DMS 273 (cell line): Measurements from ENCODE around the gene HOXA9.

Experiments
- DNase-seq: peaks from one replicate; lab custom pipeline; 2025; ENCODE audit not compliant: unreplicated experiment; lab: John Stamatoyannopoulos, UW

Gene HOXA9

GRCh38 chr7:27155816-27156507 lies 9.4 kb downstream of the HOXA9 start:
- DNase-seq, result peak; percentile 84

- DNase-seq, result peak; percentile 51
Measured at GRCh38 chr7:27154901-27155815, 10.2 kb downstream of the HOXA9 start.

- no peak for DNase-seq
Measured at GRCh38 chr7:27154369-27154768, 11.0 kb downstream of the HOXA9 start.

- DNase-seq, result no peak
Measured at GRCh38 chr7:27153526-27153925, 11.8 kb downstream of the HOXA9 start.

- DNase-seq, result no peak
Measured at GRCh38 chr7:27152816-27153442, 12.4 kb downstream of the HOXA9 start.

- no peak for DNase-seq
Measured at GRCh38 chr7:27151931-27152815, 13.2 kb downstream of the HOXA9 start, which contains the start of gene HOXA3. TSS of gene HOXA3 (minus strand) at chr7:27152583. CDS start at chr7:27110640, 41,943 bp downstream.

- peak; percentile 41 for DNase-seq
Measured at GRCh38 chr7:27151341-27151930, 13.9 kb downstream of the HOXA9 start.

GRCh38 chr7:27150568-27151340 lies 14.6 kb downstream of the HOXA9 start:
- peak; percentile 91 for DNase-seq

- peak; percentile 62 for DNase-seq
Measured at GRCh38 chr7:27149842-27150567, 15.3 kb downstream of the HOXA9 start.

- DNase-seq, result peak; percentile 54
Measured at GRCh38 chr7:27148756-27149641, 16.3 kb downstream of the HOXA9 start.

- DNase-seq, result no peak
Measured at GRCh38 chr7:27148031-27148755, 17.1 kb downstream of the HOXA9 start.

GRCh38 chr7:27147199-27148030 lies 17.9 kb downstream of the HOXA9 start, which contains the start of gene HOXA6:
TSS of gene HOXA6 (minus strand) at chr7:27147774. CDS start at chr7:27147749, 25 bp downstream.
- no peak for DNase-seq

GRCh38 chr7:27146491-27147198 lies 18.7 kb downstream of the HOXA9 start:
- DNase-seq, result no peak

- no peak for DNase-seq
Measured at GRCh38 chr7:27145914-27146412, 19.4 kb downstream of the HOXA9 start.

GRCh38 chr7:27145165-27145913 lies 20.0 kb downstream of the HOXA9 start:
- no peak for DNase-seq
